ENCODE data around the gene LSM4.
"Not testable (repeated sequence)": the region's sequence is repeated elsewhere in the genome, so short reads cannot be mapped to it uniquely, and the experiment has no call there.

The LSM4 gene

GRCh38 chr19:18340990-18341868 is 18.4 kb upstream of the LSM4 start:
- no peak for DNase-seq (ENCODE audit: low spot score)

GRCh38 chr19:18340190-18340989 is 17.5 kb upstream of the LSM4 start, which contains the start of gene PGPEP1:
Gene PGPEP1 (plus strand): TSS chr19:18340598. CDS start chr19:18340682, 84 bp downstream.
- peak; percentile 66 for DNase-seq (ENCODE audit: low spot score)

GRCh38 chr19:18339723-18340122 is 16.8 kb upstream of the LSM4 start:
- peak; percentile 46 for DNase-seq (ENCODE audit: low spot score)

- no peak for DNase-seq (ENCODE audit: low spot score)
Observed at GRCh38 chr19:18338541-18338940, 15.7 kb upstream of the LSM4 start.

GRCh38 chr19:18336121-18336520 is 13.2 kb upstream of the LSM4 start:
- DNase-seq (ENCODE audit: low spot score), result no peak

GRCh38 chr19:18333680-18334079 is 10.8 kb upstream of the LSM4 start:
- no peak for DNase-seq (ENCODE audit: low spot score)

GRCh38 chr19:18332917-18333530 is 10.1 kb upstream of the LSM4 start:
- no peak for DNase-seq (ENCODE audit: low spot score)

- no peak for DNase-seq (ENCODE audit: low spot score)
Observed at GRCh38 chr19:18330868-18331267, 8.0 kb upstream of the LSM4 start.

GRCh38 chr19:18329035-18329376 is 6.1 kb upstream of the LSM4 start:
- no peak for DNase-seq (ENCODE audit: low spot score)

- DNase-seq (ENCODE audit: low spot score), result peak; percentile 99
Observed at GRCh38 chr19:18328340-18329034, 5.6 kb upstream of the LSM4 start.

- no peak for DNase-seq (ENCODE audit: low spot score)
Observed at GRCh38 chr19:18326772-18327171, 3.9 kb upstream of the LSM4 start.

- not testable (repeated sequence) for DNase-seq (ENCODE audit: low spot score)
Observed at GRCh38 chr19:18324373-18324731, 1.5 kb upstream of the LSM4 start.

GRCh38 chr19:18322318-18322758 is 538 bp downstream of the LSM4 start:
- DNase-seq (ENCODE audit: low spot score), result peak; percentile 54

- DNase-seq (ENCODE audit: low spot score), result no peak
Observed at GRCh38 chr19:18321734-18322102, 1.2 kb downstream of the LSM4 start.

- DNase-seq (ENCODE audit: low spot score), result no peak
Observed at GRCh38 chr19:18320865-18321733, 1.8 kb downstream of the LSM4 start.

- no peak for DNase-seq (ENCODE audit: low spot score)
Observed at GRCh38 chr19:18319591-18320135, 3.2 kb downstream of the LSM4 start.

- DNase-seq (ENCODE audit: low spot score), result no peak
Observed at GRCh38 chr19:18317961-18318800, 4.7 kb downstream of the LSM4 start.

GRCh38 chr19:18313398-18313797 is 9.5 kb downstream of the LSM4 start:
- no peak for DNase-seq (ENCODE audit: low spot score)

GRCh38 chr19:18312092-18312534 is 10.8 kb downstream of the LSM4 start:
- no peak for DNase-seq (ENCODE audit: low spot score)

All from cerebellar cortex (tissue), 1 donor.